ENCODE data around the gene TBX6. TPM values are rescaled to one million over a fixed set of nuclear protein-coding genes. Genes with fewer than 3 reads are reported as not detected.

Gene TBX6, protein sequence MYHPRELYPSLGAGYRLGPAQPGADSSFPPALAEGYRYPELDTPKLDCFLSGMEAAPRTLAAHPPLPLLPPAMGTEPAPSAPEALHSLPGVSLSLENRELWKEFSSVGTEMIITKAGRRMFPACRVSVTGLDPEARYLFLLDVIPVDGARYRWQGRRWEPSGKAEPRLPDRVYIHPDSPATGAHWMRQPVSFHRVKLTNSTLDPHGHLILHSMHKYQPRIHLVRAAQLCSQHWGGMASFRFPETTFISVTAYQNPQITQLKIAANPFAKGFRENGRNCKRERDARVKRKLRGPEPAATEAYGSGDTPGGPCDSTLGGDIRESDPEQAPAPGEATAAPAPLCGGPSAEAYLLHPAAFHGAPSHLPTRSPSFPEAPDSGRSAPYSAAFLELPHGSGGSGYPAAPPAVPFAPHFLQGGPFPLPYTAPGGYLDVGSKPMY
- 1.4 TPM for total RNA-seq
- long read RNA-seq = 0 reads

DNA sequence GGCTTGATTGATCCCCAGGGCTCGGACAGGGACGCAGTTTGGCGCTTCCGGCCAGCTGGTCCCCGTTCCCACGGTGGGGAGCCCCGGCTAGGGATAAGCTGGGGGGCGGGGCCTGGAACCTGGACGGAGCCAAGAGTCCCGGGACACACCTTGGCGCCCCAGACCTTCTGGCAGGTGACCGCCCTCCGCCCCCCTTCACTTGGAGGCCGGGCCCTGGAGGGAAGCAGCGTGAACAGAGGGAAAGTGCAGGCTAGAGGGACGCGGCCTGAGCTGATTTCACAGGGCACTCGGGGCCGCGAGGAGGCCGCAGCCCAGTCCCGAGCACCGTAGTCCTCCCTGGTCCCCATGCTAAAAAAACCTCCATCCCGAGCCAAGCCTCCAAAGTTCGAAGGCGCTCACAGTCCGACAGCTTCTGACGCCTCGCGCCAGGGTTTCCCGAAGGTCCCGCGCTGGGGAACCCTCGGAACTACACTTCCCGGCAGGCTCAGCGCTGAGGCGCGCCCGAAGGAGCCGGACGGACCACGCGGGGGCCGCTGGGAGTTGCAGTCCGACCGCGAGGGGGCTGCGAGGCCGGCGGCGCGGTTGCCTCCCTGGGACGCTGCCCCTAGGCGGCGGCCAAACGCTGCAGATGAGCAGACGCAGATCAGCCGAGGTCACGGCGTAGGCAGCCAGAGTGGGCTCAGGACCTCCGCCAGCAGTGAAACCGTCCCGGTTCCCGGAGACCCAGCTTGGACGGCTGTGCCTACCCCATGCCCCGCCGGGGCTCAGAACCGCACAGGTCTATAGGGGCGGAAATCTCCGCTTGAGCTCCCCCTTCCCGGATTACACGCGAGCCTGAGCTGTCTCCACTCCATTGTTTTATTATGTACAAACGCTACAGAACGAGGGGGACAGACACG, at the start of gene TBX6:
Gene TBX6, minus strand, starts transcription at position 451 of the 899 bp plus-strand sequence. CDS start 731 bp downstream, outside the sequence.
- H3K27ac ChIP-seq = peak within 1 kb of the TSS; percentile 79
- H3K9me3 ChIP-seq = no peaks in the 10 kb centered on the region
- H3K4me3 ChIP-seq = peak within 1 kb of the TSS; percentile 62
- DNase-seq (peak; percentile 98), ATAC-seq (peak; percentile 91)
- peaks cover 48% of the 10 kb centered on the region for H3K4me1 ChIP-seq
- H3K36me3 ChIP-seq = peaks cover 18% of the 10 kb centered on the region
- intact Hi-C loops (cut with DNase I) = no loop called here
- H3K27me3 ChIP-seq = no peaks in the 10 kb centered on the region
- peak; percentile 78 for TF ChIP-seq CTCF (IDR thresholded peaks at IDR 0.05)

DNA sequence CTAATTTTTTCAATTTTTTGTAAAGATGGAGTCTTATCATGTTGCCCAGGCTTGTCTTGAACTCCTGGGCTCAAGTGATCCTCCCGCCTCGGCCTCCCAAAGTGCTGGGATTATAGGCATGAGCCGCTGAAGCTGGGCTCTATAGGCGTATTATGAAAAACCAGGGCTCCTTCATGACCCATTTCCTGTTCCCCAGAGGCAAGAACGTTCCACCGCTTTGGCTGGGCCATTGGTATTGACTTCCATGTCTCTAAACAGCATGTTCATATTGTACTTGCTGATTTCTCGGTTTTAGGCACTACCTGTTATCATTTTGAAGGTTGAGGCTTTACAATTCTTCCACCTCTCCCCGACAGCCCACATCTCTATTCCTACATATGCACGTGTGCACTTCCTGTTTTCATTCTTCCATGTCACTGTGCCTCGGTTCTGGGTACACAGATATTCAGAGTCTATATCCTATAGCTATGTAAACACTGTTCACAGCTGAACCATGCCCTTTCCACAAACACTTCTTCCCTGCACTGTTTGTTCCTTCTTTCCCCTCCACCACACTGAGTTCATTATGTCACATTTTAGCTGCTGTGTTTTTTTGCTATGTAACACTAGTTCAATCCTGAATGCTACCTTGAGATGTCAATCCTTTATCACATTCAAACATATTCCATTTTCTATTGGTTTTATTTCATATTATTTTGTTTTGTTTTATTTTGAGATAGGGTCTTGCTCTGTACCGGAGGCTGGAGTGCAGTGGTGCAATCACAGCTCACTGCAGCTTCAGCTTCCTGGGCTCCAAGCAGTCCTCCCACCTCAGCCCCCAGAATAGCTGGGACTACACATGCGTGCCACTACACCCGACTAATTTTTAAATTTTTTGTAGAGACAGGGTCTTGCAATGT, 48.1 kb upstream of the TBX6 start:
- Histone ChIP-seq H3K27ac (no peak overlapping the region), H3K4me3 (no peak overlapping the region), H3K27me3 (no peaks in the 10 kb centered on the region), H3K36me3 (no peaks in the 10 kb centered on the region), H3K4me1 (no peaks in the 10 kb centered on the region), H3K9me3 (no peaks in the 10 kb centered on the region)
- intact Hi-C loops (cut with DNase I) = no loop called here
- DNase-seq (no peak), ATAC-seq (peak; percentile 55)
- TF ChIP-seq CTCF (IDR thresholded peaks at IDR 0.05) = no peak

- DNase-seq (no peak), ATAC-seq (no peak)
- TF ChIP-seq CTCF (IDR thresholded peaks at IDR 0.05) = no peak
- Histone ChIP-seq H3K36me3 (no peaks in the 10 kb centered on the region), H3K4me1 (no peaks in the 10 kb centered on the region), H3K27ac (no peak overlapping the region), H3K9me3 (no peaks in the 10 kb centered on the region), H3K4me3 (no peak overlapping the region), H3K27me3 (no peaks in the 10 kb centered on the region)
- intact Hi-C loops (cut with DNase I) = no loop called here
These were observed 46.2 kb upstream of the TBX6 start for GRCh38 chr16:30137897-30138296.

GRCh38 chr16:30136971-30137605, 45.4 kb upstream of the TBX6 start:
- Histone ChIP-seq H3K27me3 (no peaks in the 10 kb centered on the region), H3K36me3 (no peaks in the 10 kb centered on the region), H3K4me3 (no peak overlapping the region), H3K9me3 (no peaks in the 10 kb centered on the region), H3K4me1 (no peaks in the 10 kb centered on the region), H3K27ac (no peak overlapping the region)
- no peak for DNase-seq
- intact Hi-C loops (cut with DNase I) = no loop called here
- no peak for TF ChIP-seq CTCF (IDR thresholded peaks at IDR 0.05)
- ATAC-seq = peak; percentile 66

GRCh38 chr16:30132591-30132990, 40.9 kb upstream of the TBX6 start:
- TF ChIP-seq CTCF (IDR thresholded peaks at IDR 0.05) = no peak
- DNase-seq = no peak

More at GRCh38 chr16:30132591-30132990, 40.9 kb upstream of the TBX6 start:
- H3K4me1 ChIP-seq = no peaks in the 10 kb centered on the region
- no peaks in the 10 kb centered on the region for H3K9me3 ChIP-seq
- no peak overlapping the region for H3K27ac ChIP-seq
- no peak for ATAC-seq
- no peaks in the 10 kb centered on the region for H3K27me3 ChIP-seq
- no peaks in the 10 kb centered on the region for H3K36me3 ChIP-seq
- intact Hi-C loops (cut with DNase I) = no loop called here
- no peak overlapping the region for H3K4me3 ChIP-seq

Data from upper lobe of right lung (tissue), 1 donor.